NCI-H1930 (cell line): Measurements from ENCODE around the gene OR2S2.

ENCODE experiments used
- DNase-seq, 2 experiments: peaks; one replicate each; lab custom pipeline; 2025; lab: John Stamatoyannopoulos, UW

Gene OR2S2

GRCh38 chr9:35909274-35909673, 48.7 kb downstream of the OR2S2 start, which contains the start of gene SPAAR:
TSS of gene SPAAR (plus strand) at chr9:35909490. CDS start at chr9:35910464, 974 bp downstream.
- DNase-seq, result no peak

DNA sequence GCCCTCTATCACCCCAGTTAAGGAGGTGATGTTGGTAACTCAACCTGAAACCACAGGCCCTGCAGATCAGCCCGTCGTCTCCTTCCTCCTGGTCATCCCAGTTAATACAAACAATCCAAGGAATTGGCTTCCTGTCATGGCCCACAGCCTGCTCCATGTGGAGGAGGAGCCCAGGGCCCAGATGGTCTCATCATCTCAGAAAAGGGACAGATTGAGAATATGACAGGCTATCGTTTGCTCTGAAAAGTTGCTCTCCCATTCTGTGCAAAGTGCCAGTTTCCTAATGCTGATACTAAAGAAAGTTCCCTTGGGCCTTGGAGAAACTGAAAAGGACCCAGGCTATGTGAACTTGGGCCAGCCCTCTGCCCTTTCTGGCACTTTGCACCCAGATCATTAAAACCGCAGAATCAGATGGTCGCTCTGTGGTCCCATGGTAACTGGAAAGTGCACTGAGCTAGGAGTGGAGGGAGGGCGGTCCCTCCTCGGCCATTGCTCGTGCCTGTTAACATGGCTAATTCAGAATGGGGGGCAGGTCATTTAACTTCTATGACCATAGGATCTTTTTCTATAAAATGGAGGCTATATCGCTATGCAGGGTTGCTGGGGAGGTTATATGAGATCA, 49.3 kb downstream of the OR2S2 start:
- no peak for DNase-seq

DNA sequence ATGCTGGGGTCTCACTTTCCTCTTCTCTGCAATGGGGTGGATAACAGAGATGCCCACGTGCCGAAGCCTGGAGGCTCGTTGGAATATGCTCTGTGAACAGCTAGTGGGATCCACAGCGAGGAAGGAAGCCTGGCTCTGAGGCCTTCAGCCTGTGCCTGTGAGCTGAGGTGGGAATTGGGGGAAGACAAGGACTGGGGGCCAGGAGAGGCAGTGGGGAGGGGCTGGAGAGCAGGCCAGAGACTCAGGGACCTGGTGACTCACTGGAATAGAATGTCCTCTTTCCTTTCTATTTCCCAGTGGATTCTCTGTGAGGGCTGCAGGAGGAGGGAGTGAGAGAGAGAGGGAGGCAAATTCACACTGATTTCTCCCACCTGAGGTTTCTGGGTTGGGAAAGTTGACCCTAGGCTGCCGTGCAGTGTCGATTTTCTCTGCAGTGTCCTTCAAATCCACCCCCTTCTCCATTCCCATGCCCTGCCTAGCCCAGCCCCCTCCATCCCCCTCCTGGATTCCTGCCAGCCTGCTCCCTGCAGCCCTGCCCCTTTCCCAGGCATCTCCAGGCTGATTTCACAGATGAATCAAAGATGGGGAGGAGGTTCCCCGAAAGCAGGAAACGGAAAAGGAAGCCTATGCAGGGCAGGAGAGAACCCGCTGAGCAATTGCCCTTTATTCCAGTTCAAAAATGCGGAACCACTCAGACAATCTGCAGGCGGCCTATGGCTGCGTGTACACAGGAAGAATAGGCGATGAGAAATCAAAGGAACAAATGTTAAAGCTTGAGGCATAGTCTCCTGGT, 50.0 kb downstream of the OR2S2 start:
- DNase-seq, result no peak
